KOPT-K1 (cell line): ENCODE results near the gene MYADML2.

Experiments used
- H3K27ac ChIP-seq: fragments of 200-600 bp; sonication (generic); 2 replicates; pipeline ENCODE4 v1.5.1; 2016; ENCODE audit warnings: antibody characterized with exemption, mild to moderate bottlenecking, low read depth, low read length; ENCODE audit not compliant: poor library complexity, severe bottlenecking
- H3K36me3 ChIP-seq: fragments of 200-600 bp; sonication (generic); 2 replicates; pipeline ENCODE4 v1.5.1; 2017; ENCODE audit warnings: antibody characterized with exemption, mild to moderate bottlenecking, low read length, moderate library complexity; ENCODE audit not compliant: insufficient read depth
- H3K9me3 ChIP-seq: fragments of 200-600 bp; sonication (generic); 2 replicates; pipeline ENCODE4 v1.5.1; 2017; ENCODE audit warnings: antibody characterized with exemption, low read length, mild to moderate bottlenecking; ENCODE audit not compliant: insufficient read depth, poor library complexity, severe bottlenecking

The MYADML2 gene, protein sequence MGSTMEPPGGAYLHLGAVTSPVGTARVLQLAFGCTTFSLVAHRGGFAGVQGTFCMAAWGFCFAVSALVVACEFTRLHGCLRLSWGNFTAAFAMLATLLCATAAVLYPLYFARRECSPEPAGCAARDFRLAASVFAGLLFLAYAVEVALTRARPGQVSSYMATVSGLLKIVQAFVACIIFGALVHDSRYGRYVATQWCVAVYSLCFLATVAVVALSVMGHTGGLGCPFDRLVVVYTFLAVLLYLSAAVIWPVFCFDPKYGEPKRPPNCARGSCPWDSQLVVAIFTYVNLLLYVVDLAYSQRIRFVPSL

DNA sequence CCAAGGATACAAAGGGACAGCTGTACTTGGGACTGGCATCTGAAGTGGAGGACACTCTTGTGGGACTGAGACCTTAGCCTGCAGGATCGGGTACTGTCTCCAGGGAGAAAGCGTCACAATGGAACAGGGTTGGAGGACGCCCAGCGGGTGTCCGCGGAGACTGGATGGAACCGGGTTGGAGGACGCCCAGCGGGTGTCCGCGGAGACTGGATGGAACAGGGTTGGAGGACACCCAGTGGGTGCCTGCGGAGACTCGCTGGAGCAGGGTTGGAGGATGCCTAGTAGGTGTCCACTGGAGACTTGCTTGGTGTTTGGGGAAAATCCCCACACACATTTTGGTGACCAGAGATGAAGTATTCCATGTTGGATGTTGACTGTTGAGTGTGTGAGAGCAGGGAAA, at the start of gene MYADML2:
Gene MYADML2, minus strand, starts transcription at position 45 of the 400 bp plus-strand sequence. CDS start 5,492 bp downstream, outside the sequence.
- Histone ChIP-seq H3K27ac (no peak within 1 kb of the TSS), H3K9me3 (no peaks in the 10 kb centered on the region), H3K36me3 (no peaks in the 10 kb centered on the region)

DNA sequence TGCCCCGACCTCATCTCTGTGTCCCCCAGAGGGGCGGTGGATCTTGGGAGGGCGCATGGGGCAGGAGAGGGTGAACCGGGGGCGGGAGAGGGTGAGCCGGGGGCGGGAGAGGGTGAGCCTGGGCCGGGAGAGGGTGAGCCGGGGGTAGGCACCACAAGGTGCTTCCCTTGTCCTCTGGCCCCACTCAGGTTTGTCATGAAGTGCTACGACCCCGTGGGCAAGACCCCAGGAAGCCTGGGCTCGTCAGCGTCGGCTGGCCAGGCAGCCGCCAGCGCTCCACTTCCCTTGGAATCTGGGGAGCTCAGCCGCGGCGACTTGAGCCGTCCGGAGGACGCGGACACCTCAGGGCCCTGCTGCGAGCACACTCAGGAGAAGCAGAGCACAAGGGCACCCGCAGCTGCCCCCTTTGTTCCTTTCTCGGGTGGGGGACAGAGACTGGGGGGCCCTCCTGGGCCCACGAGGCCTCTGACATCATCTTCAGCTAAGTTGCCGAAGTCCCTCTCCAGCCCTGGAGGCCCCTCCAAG, 49.3 kb upstream of the MYADML2 start:
- Histone ChIP-seq H3K27ac (no peak overlapping the region), H3K9me3 (no peaks in the 10 kb centered on the region), H3K36me3 (no peaks in the 10 kb centered on the region)

DNA sequence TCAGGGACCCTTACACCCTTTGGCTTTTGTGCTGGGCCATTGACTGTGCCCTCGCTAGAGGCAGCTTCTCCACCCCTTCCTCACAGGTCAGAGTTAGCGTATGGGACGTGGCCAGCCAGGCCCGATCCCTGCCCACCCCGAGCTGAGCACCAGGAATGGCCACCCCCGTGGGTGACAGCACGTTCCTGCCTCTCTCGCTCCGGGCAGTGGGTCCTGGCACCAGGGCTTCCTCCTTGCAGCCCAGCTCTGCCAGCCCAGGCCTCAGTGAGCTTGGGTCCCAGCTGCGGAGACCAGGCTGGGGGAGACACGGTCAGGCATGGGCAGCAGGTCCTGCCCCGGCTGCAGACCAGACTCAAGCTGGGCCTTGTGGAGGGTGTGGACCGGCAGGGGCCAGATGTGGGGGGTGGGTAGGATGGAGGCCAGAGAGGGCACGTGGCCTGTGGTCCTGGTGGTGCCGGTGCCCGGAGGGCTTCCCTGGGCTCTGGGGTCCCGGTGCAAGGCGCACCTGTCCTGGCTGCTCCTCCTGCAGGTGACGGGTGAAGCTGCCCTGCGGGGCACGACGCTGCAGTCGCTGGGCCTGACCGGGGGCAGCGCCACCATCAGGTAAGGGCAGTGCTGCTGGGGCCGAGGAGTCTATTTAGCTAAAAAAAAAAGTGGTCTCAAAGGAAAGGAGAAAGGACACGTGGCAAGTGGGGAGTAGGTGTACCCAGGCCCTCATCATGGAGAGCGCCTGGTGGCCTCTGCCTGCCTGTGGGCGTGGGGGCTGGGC, 48.6 kb upstream of the MYADML2 start:
- H3K27ac ChIP-seq = no peak overlapping the region

DNA sequence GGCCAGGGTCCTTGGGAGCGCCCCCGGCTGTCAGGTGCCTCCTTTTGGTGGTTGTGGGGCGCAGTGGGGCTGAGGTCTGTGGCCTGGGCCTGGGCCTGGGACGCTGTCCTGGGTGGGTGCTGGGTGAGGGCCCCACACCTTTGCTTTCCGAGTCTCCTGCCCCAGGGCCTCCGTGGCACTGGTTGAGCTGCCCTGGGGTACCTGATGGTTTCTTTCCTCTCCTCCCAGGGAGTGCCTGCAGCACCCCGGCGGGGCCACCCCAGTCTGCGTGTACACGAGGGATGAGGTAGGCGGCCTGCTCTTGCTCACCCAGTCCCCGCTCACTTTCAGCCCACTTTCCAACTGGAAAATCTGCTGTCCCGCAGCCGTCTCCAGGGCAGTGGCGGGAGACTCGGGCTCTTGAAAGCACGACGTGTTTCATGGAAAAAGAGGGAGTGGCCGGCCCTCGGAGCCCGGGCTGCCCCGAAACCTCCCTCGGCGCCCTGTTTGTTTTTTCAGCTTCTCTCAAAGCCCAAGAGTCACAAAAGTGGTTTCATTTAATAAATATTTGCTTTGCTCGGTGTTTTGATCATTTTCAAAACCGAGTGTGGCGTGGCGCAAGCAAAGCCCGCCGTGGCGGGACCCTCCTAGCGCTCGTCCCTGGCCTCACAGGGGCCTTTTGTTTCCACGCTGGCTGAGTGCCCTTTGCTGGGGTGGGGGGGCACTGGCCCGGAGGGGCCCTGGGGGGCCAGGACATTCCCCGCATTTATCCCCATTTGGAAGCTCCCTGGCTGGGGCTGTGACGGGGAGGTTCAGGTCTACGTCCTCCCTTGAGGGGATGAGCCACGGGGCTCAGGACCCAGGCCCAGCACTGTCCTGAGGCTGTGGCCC, 47.8 kb upstream of the MYADML2 start:
- Histone ChIP-seq H3K9me3 (no peaks in the 10 kb centered on the region), H3K36me3 (no peaks in the 10 kb centered on the region), H3K27ac (no peak overlapping the region)

More for the DNA sequence above, 48.6 kb upstream of the MYADML2 start:
- Histone ChIP-seq H3K9me3 (no peaks in the 10 kb centered on the region), H3K36me3 (no peaks in the 10 kb centered on the region)

DNA sequence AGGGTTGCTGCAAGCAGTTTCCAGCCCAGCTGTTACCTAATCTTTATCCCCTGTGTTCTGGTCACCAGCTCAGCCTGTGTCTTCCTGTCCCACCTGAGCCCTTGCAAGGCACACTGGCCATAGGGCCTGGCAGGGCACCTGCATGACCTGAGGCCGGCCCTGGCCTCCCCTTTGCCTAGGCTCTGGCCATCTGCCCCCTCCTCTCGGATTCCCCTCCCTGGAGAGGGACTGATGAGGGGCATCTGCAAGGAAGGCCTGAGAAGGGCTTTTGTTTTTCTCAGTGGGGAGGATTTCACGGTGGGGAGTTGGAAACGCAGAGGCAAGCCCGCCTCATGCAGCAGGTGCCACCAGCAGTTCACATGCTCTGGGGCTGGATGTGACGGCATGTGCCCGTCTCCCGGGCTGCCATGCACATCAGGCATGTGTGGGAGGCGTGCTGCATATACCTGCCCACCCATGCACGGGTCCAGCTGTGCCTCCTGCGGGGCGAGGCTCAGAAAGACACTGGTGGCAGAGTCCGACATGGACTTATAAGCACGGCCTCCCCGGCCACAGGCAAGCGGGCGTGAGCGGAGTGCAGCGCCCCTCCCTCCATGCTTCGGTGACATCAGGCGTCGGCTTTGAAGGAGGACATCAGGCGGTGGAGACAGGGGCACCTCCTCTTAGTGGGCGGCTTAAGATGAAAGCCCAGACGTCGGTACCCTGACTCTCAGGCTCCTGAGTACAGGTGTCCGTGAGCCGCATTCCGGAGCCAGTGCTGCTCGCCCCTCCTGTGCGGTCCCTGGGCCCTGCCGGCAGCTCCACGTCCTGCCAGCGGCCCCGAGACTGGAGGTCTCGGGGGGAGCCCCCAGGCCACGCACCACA, 46.9 kb upstream of the MYADML2 start:
- Histone ChIP-seq H3K9me3 (no peaks in the 10 kb centered on the region), H3K36me3 (no peaks in the 10 kb centered on the region), H3K27ac (no peak overlapping the region)

DNA sequence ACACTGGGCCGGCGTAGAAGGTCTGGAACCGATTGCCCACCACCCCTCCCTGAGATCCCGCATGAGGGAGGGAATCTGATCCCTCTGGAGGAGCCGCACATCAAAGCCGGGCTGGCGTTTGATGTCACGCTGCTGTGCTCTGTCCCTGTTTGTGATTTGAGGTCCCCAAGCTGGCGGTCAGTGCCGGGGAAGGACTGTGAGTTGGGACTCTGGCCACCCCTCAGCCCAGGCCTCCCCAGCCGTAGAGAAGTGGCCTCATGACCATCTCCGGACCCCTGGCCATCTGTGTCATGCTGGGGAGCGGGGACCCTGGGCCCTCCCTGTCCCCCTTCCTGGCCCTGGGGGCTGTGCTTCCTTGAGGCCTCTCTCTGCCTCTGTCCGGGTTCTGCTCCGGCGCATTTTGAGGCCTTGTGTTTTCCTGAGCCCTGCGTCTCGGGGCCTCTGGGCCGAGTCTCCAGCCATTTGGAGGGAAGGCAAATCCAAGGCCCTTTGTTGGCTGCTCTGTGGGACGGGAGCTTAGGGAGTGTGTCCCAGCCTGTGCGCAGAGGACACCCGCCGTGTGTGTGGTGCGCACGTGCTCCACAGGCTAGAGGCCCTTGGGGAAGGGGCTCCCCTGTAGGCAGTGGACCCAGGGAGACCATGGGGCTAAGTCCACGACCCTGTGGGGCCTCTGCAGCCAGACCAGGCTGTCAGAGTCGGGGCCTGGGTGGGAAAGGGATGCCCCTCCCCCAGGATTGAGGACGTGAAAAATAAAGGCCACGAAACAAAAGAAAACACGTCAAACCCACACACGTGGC, 45.5 kb upstream of the MYADML2 start:
- no peak overlapping the region for H3K27ac ChIP-seq
- H3K36me3 ChIP-seq = no peaks in the 10 kb centered on the region
- H3K9me3 ChIP-seq = no peaks in the 10 kb centered on the region

DNA sequence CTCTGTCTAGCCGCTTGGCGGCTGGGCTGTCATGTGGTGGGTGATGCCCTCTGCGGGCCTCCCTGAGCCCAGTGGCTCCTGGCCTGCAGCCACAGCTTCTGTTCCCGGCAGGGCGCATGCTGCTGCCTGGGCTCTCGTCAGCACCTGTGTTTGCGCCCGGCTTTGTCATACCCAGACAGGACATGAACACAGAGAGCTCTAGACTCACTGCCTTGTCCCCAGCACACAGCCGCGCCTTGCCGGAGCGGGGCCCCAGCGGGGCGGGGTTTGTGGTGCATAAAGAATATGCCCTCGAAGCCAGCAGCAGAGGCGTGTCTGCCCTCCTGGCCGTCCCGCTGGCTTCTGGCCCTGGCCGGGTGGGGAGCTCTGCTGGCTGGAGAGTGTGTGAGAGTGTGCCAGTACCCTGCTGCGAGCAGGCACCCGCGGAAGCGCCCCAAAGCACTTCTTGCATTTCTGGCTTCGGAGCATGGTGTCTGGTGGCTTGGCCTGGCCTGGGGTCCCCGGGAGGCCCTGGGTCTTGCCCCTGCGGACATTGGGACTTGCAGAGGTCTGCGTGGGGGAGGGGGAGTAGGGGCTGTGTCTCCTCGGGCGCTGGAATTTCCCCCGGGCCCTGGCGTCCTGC, 44.8 kb upstream of the MYADML2 start:
- H3K36me3 ChIP-seq = no peaks in the 10 kb centered on the region
- no peak overlapping the region for H3K27ac ChIP-seq
- H3K9me3 ChIP-seq = no peaks in the 10 kb centered on the region

DNA sequence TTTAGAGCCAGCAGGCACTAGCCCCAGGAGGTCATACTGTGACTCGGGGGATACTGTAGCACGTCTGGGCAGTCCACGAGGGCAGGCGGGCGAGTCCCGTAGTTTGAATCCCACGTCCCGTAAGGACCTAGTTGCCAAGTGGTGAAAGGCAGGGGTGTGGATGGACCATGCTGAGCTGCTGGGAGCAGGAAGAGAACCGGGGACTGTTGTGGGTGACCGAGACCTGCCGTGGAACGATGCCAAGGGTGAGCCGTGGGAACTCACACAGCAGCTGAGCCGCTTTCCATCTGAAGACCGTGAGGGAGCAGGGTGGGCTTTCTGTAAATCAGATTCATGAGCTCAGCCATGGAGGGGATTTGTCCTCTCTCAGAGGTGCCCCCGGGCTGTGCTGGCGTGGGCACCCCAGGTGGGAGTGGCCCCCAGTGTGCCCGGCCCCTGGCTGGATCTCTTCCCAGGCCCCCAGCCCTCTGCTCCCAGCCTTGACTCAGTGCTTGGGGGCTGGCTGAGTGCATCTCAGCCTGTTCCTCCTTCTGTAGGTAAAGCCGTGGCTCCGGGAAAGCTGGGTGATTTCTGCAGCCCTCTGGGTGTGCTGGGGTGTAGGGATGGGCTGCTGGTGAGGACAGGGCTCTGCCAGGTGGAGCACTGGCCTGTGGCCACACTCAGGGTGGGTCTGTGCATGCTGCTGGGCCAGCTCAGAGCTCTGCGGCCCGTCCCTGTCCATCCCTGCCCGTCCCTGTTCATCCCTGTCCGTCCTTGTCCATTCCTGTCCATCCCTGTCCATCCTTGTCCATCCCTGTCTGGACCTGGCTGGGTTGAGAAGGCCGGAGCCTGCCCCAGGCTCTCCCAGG, 44.0 kb upstream of the MYADML2 start:
- peaks cover 6% of the 10 kb centered on the region; the same call in 1 of the 2 replicates for H3K36me3 ChIP-seq
- no peak overlapping the region for H3K27ac ChIP-seq

DNA sequence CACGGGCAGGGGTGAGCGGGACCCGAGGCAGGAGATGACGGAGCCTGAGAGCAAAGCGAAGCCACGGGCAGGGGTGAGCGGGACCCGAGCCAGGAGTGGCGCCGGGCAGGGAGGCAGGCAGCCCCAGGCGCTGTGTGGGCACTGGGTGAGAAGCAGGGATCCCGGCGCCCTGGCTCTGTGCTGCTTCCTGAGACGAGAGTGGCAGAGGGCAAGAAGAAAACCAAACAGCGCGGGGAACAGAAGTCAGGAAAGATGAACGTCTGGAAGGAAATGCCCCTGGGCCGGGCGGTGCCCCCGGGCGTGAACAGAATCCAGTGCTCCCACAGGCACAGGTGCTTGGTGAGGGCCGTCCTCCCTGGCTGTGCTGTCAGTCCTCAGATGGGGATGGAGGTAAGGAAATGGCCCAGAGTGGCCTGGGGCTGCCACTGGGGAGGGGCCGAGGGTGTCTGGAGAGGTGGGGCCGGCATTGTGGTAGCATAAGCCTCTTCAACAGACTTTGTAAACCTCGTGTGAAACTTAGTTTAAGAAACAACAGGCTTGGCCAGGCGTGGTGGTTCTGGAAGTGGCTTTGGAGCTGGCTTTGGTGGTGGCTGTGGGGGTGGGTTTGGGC, 40.2 kb upstream of the MYADML2 start:
- Histone ChIP-seq H3K27ac (no peak overlapping the region), H3K36me3 (peaks cover 24% of the 10 kb centered on the region), H3K9me3 (no peaks in the 10 kb centered on the region)

More for the DNA sequence above, 44.0 kb upstream of the MYADML2 start:
- no peaks in the 10 kb centered on the region for H3K9me3 ChIP-seq

DNA sequence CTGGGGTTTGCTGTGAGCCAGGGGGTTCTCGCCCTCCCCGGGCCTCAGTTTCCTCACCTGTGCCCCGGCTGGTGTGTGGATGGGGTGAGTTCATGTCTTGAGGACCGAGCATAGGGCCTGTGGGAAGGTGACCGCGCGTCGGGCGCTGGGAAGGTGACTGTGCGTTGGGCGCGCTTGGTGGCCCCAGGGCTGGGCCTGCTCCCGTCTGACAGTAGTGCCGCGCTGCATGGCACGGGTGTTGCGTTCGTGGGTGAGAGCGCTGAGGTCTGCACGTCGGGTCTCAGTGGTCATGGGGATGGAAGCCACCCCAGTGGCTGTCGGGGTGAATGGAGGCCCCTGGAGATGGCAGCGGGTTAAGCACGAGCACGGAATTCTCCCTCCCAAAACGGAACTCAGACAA, 39.6 kb upstream of the MYADML2 start:
- Histone ChIP-seq H3K36me3 (peaks cover 24% of the 10 kb centered on the region), H3K27ac (no peak overlapping the region), H3K9me3 (no peaks in the 10 kb centered on the region)

DNA sequence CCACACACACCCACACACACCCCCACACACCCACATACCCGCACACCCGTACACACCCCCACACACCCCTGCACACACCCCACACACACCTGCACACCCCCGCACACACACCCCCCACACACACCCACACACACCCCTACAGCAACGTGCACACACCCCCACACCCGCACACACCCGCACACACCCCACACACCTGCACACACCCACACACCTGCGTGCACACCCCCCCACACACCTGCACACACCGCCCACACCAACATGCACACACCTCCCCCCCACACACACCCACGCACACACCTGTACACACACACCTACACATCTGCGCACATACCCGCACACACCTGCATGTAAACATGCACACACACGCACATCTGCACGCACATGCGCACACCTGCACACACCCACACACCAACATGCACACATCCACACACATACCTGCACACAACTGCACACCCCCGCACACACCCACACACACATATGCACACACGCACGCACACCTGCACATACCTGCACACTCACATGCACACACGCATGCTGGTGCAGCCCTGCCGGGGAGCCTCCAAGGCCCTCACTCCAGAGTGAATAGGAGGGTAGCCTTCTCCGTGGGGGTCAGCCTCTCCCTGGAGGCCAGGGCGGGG, 37.9 kb upstream of the MYADML2 start:
- peaks cover 24% of the 10 kb centered on the region for H3K36me3 ChIP-seq
- no peak overlapping the region for H3K27ac ChIP-seq
- no peaks in the 10 kb centered on the region for H3K9me3 ChIP-seq
